ENCODE measurements around the gene CCDC88A. TPM values are rescaled to one million over a fixed set of nuclear protein-coding genes. Genes with fewer than 3 reads are reported as not detected.
"Not testable (repeated sequence)": the region's sequence is repeated elsewhere in the genome, so short reads cannot be mapped to it uniquely, and the experiment has no call there.

The CCDC88A gene, protein sequence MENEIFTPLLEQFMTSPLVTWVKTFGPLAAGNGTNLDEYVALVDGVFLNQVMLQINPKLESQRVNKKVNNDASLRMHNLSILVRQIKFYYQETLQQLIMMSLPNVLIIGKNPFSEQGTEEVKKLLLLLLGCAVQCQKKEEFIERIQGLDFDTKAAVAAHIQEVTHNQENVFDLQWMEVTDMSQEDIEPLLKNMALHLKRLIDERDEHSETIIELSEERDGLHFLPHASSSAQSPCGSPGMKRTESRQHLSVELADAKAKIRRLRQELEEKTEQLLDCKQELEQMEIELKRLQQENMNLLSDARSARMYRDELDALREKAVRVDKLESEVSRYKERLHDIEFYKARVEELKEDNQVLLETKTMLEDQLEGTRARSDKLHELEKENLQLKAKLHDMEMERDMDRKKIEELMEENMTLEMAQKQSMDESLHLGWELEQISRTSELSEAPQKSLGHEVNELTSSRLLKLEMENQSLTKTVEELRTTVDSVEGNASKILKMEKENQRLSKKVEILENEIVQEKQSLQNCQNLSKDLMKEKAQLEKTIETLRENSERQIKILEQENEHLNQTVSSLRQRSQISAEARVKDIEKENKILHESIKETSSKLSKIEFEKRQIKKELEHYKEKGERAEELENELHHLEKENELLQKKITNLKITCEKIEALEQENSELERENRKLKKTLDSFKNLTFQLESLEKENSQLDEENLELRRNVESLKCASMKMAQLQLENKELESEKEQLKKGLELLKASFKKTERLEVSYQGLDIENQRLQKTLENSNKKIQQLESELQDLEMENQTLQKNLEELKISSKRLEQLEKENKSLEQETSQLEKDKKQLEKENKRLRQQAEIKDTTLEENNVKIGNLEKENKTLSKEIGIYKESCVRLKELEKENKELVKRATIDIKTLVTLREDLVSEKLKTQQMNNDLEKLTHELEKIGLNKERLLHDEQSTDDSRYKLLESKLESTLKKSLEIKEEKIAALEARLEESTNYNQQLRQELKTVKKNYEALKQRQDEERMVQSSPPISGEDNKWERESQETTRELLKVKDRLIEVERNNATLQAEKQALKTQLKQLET (N-terminal part only)
- 10 to 100 TPM; 14.0 to 14.4 TPM for total RNA-seq

DNA sequence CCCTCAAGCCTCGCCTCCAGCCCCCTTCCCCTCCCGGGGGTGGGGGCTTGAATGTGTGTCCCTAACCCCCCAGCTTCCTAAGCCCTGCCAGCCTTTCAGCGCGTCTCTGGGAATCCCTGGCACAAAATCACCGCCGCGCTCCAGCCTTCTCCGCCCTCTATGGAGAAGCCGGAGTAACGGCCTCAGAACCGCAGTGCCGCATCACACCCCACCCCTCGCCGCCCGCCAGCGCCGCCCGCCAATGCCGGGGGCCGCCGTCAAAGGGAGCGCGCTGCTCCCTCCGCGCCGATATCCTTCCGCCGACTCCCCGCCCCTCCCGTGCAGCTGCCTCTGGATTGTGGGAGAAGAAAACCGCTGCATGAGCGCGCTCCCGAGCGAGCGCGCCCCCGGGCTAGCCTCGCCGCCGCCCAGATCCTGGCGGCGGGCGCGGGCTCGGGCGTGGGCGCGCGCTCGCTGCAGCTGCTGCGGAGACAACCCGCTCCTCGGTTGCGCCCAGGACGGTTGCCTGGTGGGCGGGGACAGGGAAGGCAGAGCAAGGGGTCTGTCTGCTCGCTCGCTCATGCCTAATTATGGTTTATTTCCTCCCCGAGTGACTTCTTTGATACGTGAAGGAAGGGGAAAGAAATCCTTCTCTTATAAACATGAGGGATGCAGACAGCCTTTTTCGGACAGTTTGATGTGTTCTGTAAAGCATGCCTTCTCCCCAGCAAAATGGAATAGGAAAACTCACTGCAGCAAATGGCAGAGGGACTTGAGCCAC is at the start of gene CCDC88A:
TSS of gene CCDC88A (minus strand) at position 178 of the 760 bp plus-strand sequence. CDS start 777 bp downstream, outside the sequence.
- no peaks in the 10 kb centered on the region for H3K36me3 Mint-ChIP-seq
- H3K4me1 Mint-ChIP-seq = peaks cover 34% of the 10 kb centered on the region
- peak within 1 kb of the TSS; percentile 75 for H3K27ac Mint-ChIP-seq
- H3K9me3 Mint-ChIP-seq = no peaks in the 10 kb centered on the region
- DNase-seq = peak; percentile 92
- peaks cover 17% of the 10 kb centered on the region for H3K27me3 Mint-ChIP-seq
- H3K4me3 Mint-ChIP-seq = peak within 1 kb of the TSS; percentile 88

DNA sequence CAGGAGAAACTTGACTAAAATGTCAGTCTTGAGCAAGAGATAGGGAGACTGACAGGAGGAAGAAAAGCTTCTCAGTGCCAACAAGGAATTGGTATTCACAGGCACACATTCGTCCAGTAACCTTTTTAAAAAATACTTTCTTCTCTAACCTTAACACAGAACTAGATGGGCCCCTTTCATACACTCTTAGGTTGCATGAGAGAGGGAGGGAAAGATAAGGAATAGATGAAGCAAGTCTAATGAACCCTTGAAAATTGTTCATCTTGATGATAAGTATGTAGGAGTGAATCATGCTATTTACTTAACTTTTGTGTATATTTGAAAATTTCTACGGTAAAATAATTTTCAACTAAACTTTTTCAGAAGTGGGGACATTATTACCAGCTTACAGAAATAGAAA is 42.0 kb upstream of the CCDC88A start:
- no peak for DNase-seq
- Mint-ChIP-seq H3K9me3 (peaks cover 3% of the 10 kb centered on the region), H3K27ac (no peak overlapping the region), H3K27me3 (peaks cover 16% of the 10 kb centered on the region), H3K4me1 (no peaks in the 10 kb centered on the region), H3K4me3 (no peak overlapping the region), H3K36me3 (no peaks in the 10 kb centered on the region)

DNA sequence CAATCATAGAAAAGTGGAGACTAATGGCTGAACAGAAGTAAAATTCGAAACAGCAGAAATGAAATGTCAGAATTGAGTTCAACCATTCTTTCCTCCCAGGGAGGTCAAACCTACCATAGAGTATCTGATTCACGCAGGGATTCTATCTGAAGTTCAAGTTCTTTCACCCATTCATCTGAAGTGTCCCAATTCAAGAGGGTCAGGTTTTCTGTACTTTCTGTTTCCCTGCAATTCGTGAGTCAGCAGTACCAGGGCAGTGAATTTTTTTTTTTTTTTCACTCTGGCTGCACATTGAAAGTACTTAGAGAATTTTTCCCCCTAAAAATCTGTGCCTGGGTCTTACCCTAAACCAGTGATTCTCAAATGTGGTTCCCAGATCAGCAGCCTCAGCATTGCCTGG is 40.9 kb upstream of the CCDC88A start:
- Mint-ChIP-seq H3K36me3 (no peaks in the 10 kb centered on the region), H3K9me3 (no peaks in the 10 kb centered on the region), H3K4me3 (no peak overlapping the region), H3K27me3 (peaks cover 10% of the 10 kb centered on the region), H3K4me1 (no peaks in the 10 kb centered on the region), H3K27ac (no peak overlapping the region)
- DNase-seq = no peak

GRCh38 chr2:55459714-55460274 is 40.1 kb upstream of the CCDC88A start:
- Mint-ChIP-seq H3K27me3 (peaks cover 10% of the 10 kb centered on the region), H3K4me1 (no peaks in the 10 kb centered on the region), H3K4me3 (no peak overlapping the region), H3K27ac (no peak overlapping the region), H3K36me3 (no peaks in the 10 kb centered on the region), H3K9me3 (no peaks in the 10 kb centered on the region)
- DNase-seq = no peak

DNA sequence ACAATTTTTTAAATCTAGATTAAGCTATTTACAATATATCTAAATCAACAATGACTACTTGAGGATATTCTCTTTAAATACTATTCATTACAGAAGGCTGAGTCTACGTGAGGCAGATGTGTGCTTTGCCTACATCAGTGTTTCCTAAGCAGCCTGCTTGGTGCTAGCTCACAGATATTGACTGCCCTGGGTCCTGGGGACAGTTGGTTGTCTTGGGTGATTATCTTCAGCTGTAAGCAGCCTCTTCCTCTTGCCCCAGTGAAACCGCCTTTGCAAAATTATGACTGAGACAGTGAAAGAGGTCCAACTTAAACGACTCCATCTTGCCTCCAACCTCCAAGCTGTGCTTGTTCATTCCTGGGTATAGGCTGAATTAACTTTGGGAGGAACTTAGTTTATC is 39.6 kb upstream of the CCDC88A start:
- Mint-ChIP-seq H3K27me3 (peaks cover 10% of the 10 kb centered on the region), H3K9me3 (no peaks in the 10 kb centered on the region), H3K4me1 (no peaks in the 10 kb centered on the region), H3K27ac (no peak overlapping the region), H3K4me3 (no peak overlapping the region), H3K36me3 (no peaks in the 10 kb centered on the region)
- DNase-seq = no peak

GRCh38 chr2:55454121-55454520 is 34.5 kb upstream of the CCDC88A start:
- Mint-ChIP-seq H3K27ac (no peak overlapping the region), H3K4me3 (no peak overlapping the region), H3K4me1 (no peaks in the 10 kb centered on the region), H3K27me3 (no peaks in the 10 kb centered on the region), H3K9me3 (no peaks in the 10 kb centered on the region), H3K36me3 (no peaks in the 10 kb centered on the region)
- DNase-seq = no peak

DNA sequence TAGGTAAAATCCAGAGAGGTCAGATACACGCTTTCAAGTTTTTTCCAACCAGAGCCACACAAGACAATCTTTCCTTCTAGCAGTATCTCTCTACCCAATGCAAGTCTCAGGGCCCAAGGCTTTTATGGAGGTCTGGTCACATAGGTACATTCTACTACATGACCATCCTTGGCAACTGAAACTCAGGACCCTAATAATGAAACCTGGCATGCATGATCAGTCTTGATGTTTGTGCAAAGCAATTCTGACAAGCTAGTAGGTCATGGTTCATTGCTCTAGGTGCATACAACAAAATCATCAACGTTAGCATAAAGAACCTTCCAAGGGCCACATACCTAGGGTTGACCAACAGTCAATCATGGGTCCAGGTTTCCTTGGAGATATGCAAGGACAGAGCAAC is 33.2 kb upstream of the CCDC88A start:
- DNase-seq = no peak
- H3K27me3 Mint-ChIP-seq = no peaks in the 10 kb centered on the region
- no peak overlapping the region for H3K4me3 Mint-ChIP-seq
- H3K27ac Mint-ChIP-seq = no peak overlapping the region
- no peaks in the 10 kb centered on the region for H3K9me3 Mint-ChIP-seq
- H3K4me1 Mint-ChIP-seq = no peaks in the 10 kb centered on the region
- no peaks in the 10 kb centered on the region for H3K36me3 Mint-ChIP-seq

GRCh38 chr2:55451699-55452098 is 32.0 kb upstream of the CCDC88A start:
- no peaks in the 10 kb centered on the region for H3K4me1 Mint-ChIP-seq
- H3K9me3 Mint-ChIP-seq = no peaks in the 10 kb centered on the region
- H3K27ac Mint-ChIP-seq = no peak overlapping the region
- no peaks in the 10 kb centered on the region for H3K27me3 Mint-ChIP-seq
- H3K4me3 Mint-ChIP-seq = no peak overlapping the region
- no peaks in the 10 kb centered on the region for H3K36me3 Mint-ChIP-seq
- DNase-seq = no peak

DNA sequence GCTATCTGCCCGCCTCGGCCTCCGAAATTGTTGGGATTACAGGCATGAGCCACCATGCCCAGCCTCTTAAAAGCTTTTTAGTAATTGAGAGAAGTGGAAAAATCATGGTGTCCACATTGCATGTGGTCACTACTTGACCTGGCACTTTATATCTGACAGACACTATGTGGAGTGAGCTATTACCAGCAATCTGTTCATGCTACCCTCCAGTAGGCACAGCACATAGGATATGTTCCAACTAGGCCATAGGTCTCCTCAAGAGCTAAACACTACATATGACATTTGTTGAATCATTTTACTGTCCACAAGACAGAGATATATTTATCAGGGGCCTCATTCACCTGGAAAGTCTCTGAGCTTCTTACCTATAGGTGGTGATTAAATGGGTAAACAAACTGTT is 30.4 kb upstream of the CCDC88A start:
- not testable (repeated sequence) for DNase-seq, H3K27me3 Mint-ChIP-seq, H3K27ac Mint-ChIP-seq, H3K9me3 Mint-ChIP-seq, H3K4me3 Mint-ChIP-seq, H3K36me3 Mint-ChIP-seq, H3K4me1 Mint-ChIP-seq

GRCh38 chr2:55442045-55442760 is 22.5 kb upstream of the CCDC88A start:
- H3K9me3 Mint-ChIP-seq, DNase-seq, H3K36me3 Mint-ChIP-seq, H3K27me3 Mint-ChIP-seq, H3K4me1 Mint-ChIP-seq, H3K4me3 Mint-ChIP-seq, H3K27ac Mint-ChIP-seq: not testable (repeated sequence)

DNA sequence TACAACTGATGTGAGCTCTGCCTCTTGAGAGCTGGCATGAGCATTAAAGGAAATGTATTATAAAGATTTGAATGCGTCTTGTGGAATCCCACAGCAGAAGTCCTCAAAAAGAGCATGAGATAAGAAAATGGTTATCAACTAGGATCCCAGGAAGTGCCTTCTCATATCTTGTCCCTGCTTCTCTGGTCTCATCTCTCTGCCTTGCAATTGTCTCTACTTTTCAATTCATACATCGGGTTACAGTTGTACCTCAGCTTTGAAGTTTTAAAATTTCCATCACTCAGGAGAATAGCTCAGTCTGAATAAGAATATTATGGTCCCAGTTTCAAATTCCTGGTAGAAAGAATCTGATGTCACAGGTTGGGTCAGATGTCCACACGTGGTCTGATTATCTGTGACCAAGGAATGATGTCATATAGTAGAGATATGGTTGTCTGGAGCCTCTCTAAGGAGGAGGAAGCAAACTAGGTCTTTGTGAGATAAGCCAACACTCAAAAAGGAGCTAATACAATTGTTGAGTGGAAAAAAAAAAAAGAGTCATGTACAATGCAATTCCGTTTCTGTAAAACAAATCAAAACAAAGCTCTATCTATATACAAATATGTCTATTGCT is 21.7 kb upstream of the CCDC88A start:
- Mint-ChIP-seq H3K4me3 (no peak overlapping the region), H3K27ac (no peak overlapping the region), H3K27me3 (peaks cover 3% of the 10 kb centered on the region), H3K9me3 (no peaks in the 10 kb centered on the region), H3K36me3 (no peaks in the 10 kb centered on the region), H3K4me1 (no peaks in the 10 kb centered on the region)
- DNase-seq = no peak

- no peaks in the 10 kb centered on the region for H3K36me3 Mint-ChIP-seq
- no peak overlapping the region for H3K4me3 Mint-ChIP-seq
- H3K4me1 Mint-ChIP-seq = no peaks in the 10 kb centered on the region
- no peaks in the 10 kb centered on the region for H3K27me3 Mint-ChIP-seq
- no peak for DNase-seq
- H3K27ac Mint-ChIP-seq = no peak overlapping the region
- no peaks in the 10 kb centered on the region for H3K9me3 Mint-ChIP-seq
Observed at GRCh38 chr2:55439101-55439397, 19.4 kb upstream of the CCDC88A start.

DNA sequence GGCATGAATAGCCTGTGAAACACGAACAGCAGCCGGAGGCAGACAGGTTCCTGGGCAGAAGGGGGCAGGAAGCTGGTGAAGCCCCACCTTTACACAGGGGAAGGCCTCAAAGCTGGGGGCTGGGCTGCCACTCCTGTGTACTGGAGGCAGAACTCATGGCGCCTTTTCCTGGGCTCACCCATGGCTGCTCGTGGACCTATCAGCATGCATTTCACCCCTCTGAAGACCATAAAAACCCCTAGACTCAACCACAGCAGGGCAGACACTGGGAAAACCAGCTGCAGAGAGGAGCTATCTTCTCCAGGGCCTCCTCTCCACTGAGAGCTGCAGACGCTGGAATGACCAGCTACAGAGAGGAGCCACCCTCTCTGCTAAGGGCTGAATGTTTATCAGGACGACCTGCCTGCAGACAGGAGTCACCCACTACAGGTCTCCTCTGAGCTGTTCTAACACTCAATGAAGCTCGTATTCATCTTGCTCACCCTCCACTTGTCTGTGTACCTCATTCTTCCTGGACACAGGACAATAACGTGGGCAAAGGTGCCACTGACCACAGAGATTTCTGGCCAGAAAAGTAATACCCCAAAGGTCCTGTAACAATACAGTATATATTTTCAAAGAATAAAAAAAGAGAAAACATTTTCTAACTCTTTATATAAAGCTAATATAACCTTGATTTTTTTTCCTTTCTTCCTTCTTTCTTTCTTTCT is 18.9 kb upstream of the CCDC88A start:
- no peak overlapping the region for H3K4me3 Mint-ChIP-seq
- no peaks in the 10 kb centered on the region for H3K4me1 Mint-ChIP-seq
- no peaks in the 10 kb centered on the region for H3K36me3 Mint-ChIP-seq
- H3K9me3 Mint-ChIP-seq = no peaks in the 10 kb centered on the region
- DNase-seq = no peak
- no peak overlapping the region for H3K27ac Mint-ChIP-seq
- H3K27me3 Mint-ChIP-seq = no peaks in the 10 kb centered on the region

All from activated naive CD8-positive, alpha-beta T cell treated with anti-CD3 and anti-CD28 coated beads for 36 hours (primary cell).